Loucy (cell line): ENCODE measurements around the gene SELENON.
A peak's percentile ranks its signal among the peaks of the same experiment; 100 is the strongest.

Source experiments
- H2AFZ ChIP-seq: fragments of 200-600 bp; sonication (generic); 2 replicates; pipeline ENCODE4 v1.6.0; 2016; ENCODE audit warnings: antibody characterized with exemption, mild to moderate bottlenecking, low read length, moderate library complexity
- H3F3A ChIP-seq: fragments of 200-600 bp; 2 replicates; pipeline ENCODE4 v1.6.0; 2016; ENCODE audit warnings: antibody characterized with exemption, low read depth, mild to moderate bottlenecking
- H3K27me3 ChIP-seq: fragments of 200-600 bp; sonication (generic); 2 replicates; pipeline ENCODE4 v1.6.1; 2014; ENCODE audit warnings: low read length, mild to moderate bottlenecking; ENCODE audit not compliant: insufficient read depth, poor library complexity, severe bottlenecking
- H3K36me3 ChIP-seq: fragments of 200-600 bp; sonication (generic); 2 replicates; pipeline ENCODE4 v1.6.1; 2016; ENCODE audit warnings: low read length; ENCODE audit not compliant: insufficient read depth
- H3K4me1 ChIP-seq: fragments of 200-600 bp; sonication (generic); 2 replicates; pipeline ENCODE4 v1.5.1; 2014; ENCODE audit warnings: low read length, mild to moderate bottlenecking; ENCODE audit not compliant: insufficient read depth, poor library complexity, severe bottlenecking
- H3K4me2 ChIP-seq: fragments of 200-600 bp; sonication (generic); 2 replicates; pipeline ENCODE4 v1.6.0; 2014; ENCODE audit warnings: antibody characterized with exemption, low read length, low read depth, mild to moderate bottlenecking; ENCODE audit not compliant: poor library complexity, severe bottlenecking
- H3K4me3 ChIP-seq: fragments of 200-600 bp; sonication (generic); 2 replicates; pipeline ENCODE4 v1.5.1; 2014; ENCODE audit warnings: low read length, mild to moderate bottlenecking, mixed read lengths; ENCODE audit not compliant: poor library complexity, severe bottlenecking
- H3K79me2 ChIP-seq: fragments of 200-600 bp; sonication (generic); 2 replicates; pipeline ENCODE4 v1.6.1; 2014; ENCODE audit warnings: low read length; ENCODE audit not compliant: insufficient read depth
- H3K9ac ChIP-seq: fragments of 200-600 bp; sonication (generic); 2 replicates; pipeline ENCODE4 v1.6.0; 2014; ENCODE audit warnings: mild to moderate bottlenecking, low read depth, low read length, moderate library complexity; ENCODE audit not compliant: poor library complexity, severe bottlenecking
- H3K9me2 ChIP-seq: fragments of 200-600 bp; sonication (generic); replicated peaks from 2 replicates; pipeline ENCODE4 v1.6.1; 2016; ENCODE audit warnings: low read depth, low read length, mixed read lengths
- H3K9me3 ChIP-seq: fragments of 200-600 bp; sonication (generic); 2 replicates; pipeline ENCODE4 v1.6.1; 2014; ENCODE audit warnings: mild to moderate bottlenecking, antibody characterized with exemption, low read length, low read depth; ENCODE audit not compliant: insufficient read depth
- H4K20me1 ChIP-seq: fragments of 200-600 bp; sonication (generic); 2 replicates; pipeline ENCODE4 v1.6.0; 2014; ENCODE audit warnings: antibody characterized with exemption, low read length, mild to moderate bottlenecking; ENCODE audit not compliant: insufficient read depth, poor library complexity, severe bottlenecking
- CTCF ChIP-seq: fragments of 200-600 bp; sonication (generic); conservative IDR thresholded peaks from 2 replicates; pipeline ENCODE4 v1.5.1; 2014; ENCODE audit warnings: mild to moderate bottlenecking, antibody characterized with exemption, low read length
- EZH2phosphoT487 ChIP-seq: fragments of 200-600 bp; IDR thresholded peaks from 2 replicates; pipeline ENCODE4 v1.6.1; 2018; ENCODE audit warnings: antibody characterized with exemption, mild to moderate bottlenecking, moderate library complexity, borderline replicate concordance

Gene SELENON

DNA sequence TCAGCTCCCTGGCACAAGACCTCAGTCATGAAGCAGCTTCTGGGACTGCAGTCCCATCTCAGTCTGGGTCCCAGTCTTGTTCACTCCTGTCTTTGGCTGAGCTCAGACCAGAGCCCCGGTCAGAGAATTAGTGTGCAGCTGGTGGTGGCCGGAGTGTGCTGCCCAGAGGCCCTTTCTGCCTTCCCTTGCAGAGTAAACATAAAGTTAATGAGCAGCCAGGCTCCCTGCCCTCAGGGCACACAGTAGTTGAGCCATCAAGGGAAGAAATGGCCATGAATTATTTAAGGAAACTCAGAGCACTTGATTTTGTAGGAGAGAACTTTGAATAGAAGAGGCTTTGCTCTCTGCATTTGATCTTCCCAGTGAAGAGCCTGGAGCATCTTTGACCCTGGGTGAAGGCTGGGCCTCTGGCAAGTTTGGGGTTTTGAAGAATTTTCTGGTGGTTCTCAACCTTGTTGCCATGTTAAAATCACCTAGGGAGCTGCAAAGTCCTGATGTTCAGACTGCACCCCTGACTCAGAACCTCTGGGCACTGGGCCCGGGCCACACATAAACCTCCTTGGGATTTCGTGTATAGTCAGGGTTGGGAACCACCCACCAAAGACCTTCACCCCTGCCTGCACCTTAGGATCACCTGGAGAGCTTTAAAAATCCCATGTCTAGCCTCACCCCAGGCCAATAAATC lies 26.4 kb upstream of the SELENON start:
- H3K4me2 ChIP-seq: no peak overlapping the region
- no peaks in the 10 kb centered on the region for H3K9me2 ChIP-seq
- TF ChIP-seq EZH2phosphoT487: no peak
- no peak for TF ChIP-seq CTCF
- no peaks in the 10 kb centered on the region for H3K79me2 ChIP-seq
- H3F3A ChIP-seq: 0 out of 2 replicates have a peak, but pooled peaks cover 12% of the 10 kb centered on the region
- no peaks in the 10 kb centered on the region for H3K9me3 ChIP-seq
- H3K4me1 ChIP-seq: peaks cover 34% of the 10 kb centered on the region
- H3K27me3 ChIP-seq: peaks cover 60% of the 10 kb centered on the region
- H3K36me3 ChIP-seq: no peaks in the 10 kb centered on the region
- H3K9ac ChIP-seq: no peak overlapping the region
- no peak overlapping the region for H3K4me3 ChIP-seq
- H2AFZ ChIP-seq: no peak overlapping the region
- no peaks in the 10 kb centered on the region for H4K20me1 ChIP-seq

GRCh38 chr1:25774206-25774803 lies 25.7 kb upstream of the SELENON start:
- H3K27me3 ChIP-seq: peaks cover 65% of the 10 kb centered on the region
- no peaks in the 10 kb centered on the region for H3K79me2 ChIP-seq
- no peak overlapping the region for H3K4me3 ChIP-seq
- no peaks in the 10 kb centered on the region for H3K9me2 ChIP-seq
- H2AFZ ChIP-seq: no peak overlapping the region
- H3F3A ChIP-seq: 0 out of 2 replicates have a peak, but pooled peaks cover 12% of the 10 kb centered on the region
- H3K36me3 ChIP-seq: no peaks in the 10 kb centered on the region
- TF ChIP-seq EZH2phosphoT487 (no peak), CTCF (no peak)
- H3K4me2 ChIP-seq: peak overlapping the region; percentile 71
- H4K20me1 ChIP-seq: no peaks in the 10 kb centered on the region
- no peaks in the 10 kb centered on the region for H3K9me3 ChIP-seq
- no peak overlapping the region for H3K9ac ChIP-seq
- peaks cover 34% of the 10 kb centered on the region for H3K4me1 ChIP-seq

GRCh38 chr1:25774921-25775771 lies 24.8 kb upstream of the SELENON start:
- peak overlapping the region; percentile 71 for H3K4me2 ChIP-seq
- no peak for TF ChIP-seq CTCF
- peak; percentile 59; the same call in 1 of the 2 replicates for TF ChIP-seq EZH2phosphoT487
- no peak overlapping the region for H3K9ac ChIP-seq
- peaks cover 34% of the 10 kb centered on the region for H3K4me1 ChIP-seq
- no peaks in the 10 kb centered on the region for H3K36me3 ChIP-seq
- peaks cover 63% of the 10 kb centered on the region for H3K27me3 ChIP-seq
- H3K79me2 ChIP-seq: no peaks in the 10 kb centered on the region
- peak overlapping the region; percentile 51 for H3K4me3 ChIP-seq
- no peak overlapping the region for H2AFZ ChIP-seq
- H3K9me3 ChIP-seq: no peaks in the 10 kb centered on the region
- no peaks in the 10 kb centered on the region for H3K9me2 ChIP-seq
- 0 out of 2 replicates have a peak, but pooled peaks cover 12% of the 10 kb centered on the region for H3F3A ChIP-seq
- no peaks in the 10 kb centered on the region for H4K20me1 ChIP-seq
